ENCODE measurements around the gene MAML3. TPM values are rescaled to one million over a fixed set of nuclear protein-coding genes. Genes with fewer than 3 reads are reported as not detected.
A peak's percentile ranks its signal among the peaks of the same experiment; 100 is the strongest.

Gene MAML3
- total and polyA plus RNA-seq, 2 of the 13 experiments (the other 11 are each of a cell fraction or from before 2014, with no cell fraction given): 0.05 to 0.13 TPM

GRCh38 chr4:140153718-140154571 is at the start of gene MAML3 (continued):
- TF ChIP-seq MTA3 (CRISPR knock-in tag; IDR thresholded peaks at IDR 0.05): no peak
- TF ChIP-seq ZNF34 (CRISPR knock-in tag; IDR thresholded peaks at IDR 0.05; ENCODE audit: borderline replicate concordance): no peak
- no peak for TF ChIP-seq SIX4 (CRISPR knock-in tag; IDR thresholded peaks at IDR 0.05)
- no peak for TF ChIP-seq ATM (IDR thresholded peaks at IDR 0.05; ENCODE audit: borderline replicate concordance)
- TF ChIP-seq ZNF264 (CRISPR knock-in tag; IDR thresholded peaks at IDR 0.05): no peak
- peak; percentile 43; the same call in 1 of the 2 replicates for TF ChIP-seq ETV6 (CRISPR knock-in tag; conservative IDR thresholded peaks at IDR 0.05)
- TF ChIP-seq ZNF280B (CRISPR knock-in tag; IDR thresholded peaks at IDR 0.05; ENCODE audit: borderline replicate concordance): peak; percentile 73; the same call in 1 of the 2 replicates
- peak; percentile 63 for TF ChIP-seq SKIL (CRISPR knock-in tag; IDR thresholded peaks at IDR 0.05; ENCODE audit: borderline replicate concordance)
- TF ChIP-seq ZNF12 (CRISPR knock-in tag; IDR thresholded peaks at IDR 0.05): no peak
- TF ChIP-seq SALL2 (CRISPR knock-in tag; IDR thresholded peaks at IDR 0.05): peak; percentile 79
- no peak for TF ChIP-seq ZNF382 (CRISPR knock-in tag; IDR thresholded peaks at IDR 0.05; ENCODE audit: borderline replicate concordance)
- TF ChIP-seq SATB2 (CRISPR knock-in tag; IDR thresholded peaks at IDR 0.05): no peak
- TF ChIP-seq GPBP1L1 (CRISPR knock-in tag; IDR thresholded peaks at IDR 0.05): no peak
- no peak for TF ChIP-seq PRDM4 (CRISPR knock-in tag; IDR thresholded peaks at IDR 0.05; ENCODE audit: borderline replicate concordance)
- no peak for TF ChIP-seq ZBED4 (CRISPR knock-in tag; IDR thresholded peaks at IDR 0.05; ENCODE audit: borderline replicate concordance)
- TF ChIP-seq ATF3 (CRISPR knock-in tag; IDR thresholded peaks at IDR 0.05): no peak

All from HepG2 (cell line).